ENCODE data around the gene TTC8. TPM values are rescaled to one million over a fixed set of nuclear protein-coding genes. Genes with fewer than 3 reads are reported as not detected.

Gene TTC8
- polyA plus RNA-seq, 3 donors, result 32.0 to 47.1 (median 41.8) TPM

Other genes with a start within 250 kb of the TTC8 start
- 1 to 10 TPM; 2.4 to 3.4 (median 2.8) TPM for gene EML5, start 31.7 kb upstream of the TTC8 start, polyA plus RNA-seq (ENCODE audit: insufficient read length in 3 of 3)